ENCODE results near the gene TSKU. TPM values are rescaled to one million over a fixed set of nuclear protein-coding genes. Genes with fewer than 3 reads are reported as not detected.
"Not testable (repeated sequence)": the region's sequence is repeated elsewhere in the genome, so short reads cannot be mapped to it uniquely, and the experiment has no call there.

TSKU gene
- total RNA-seq, 1 donor from 2014 or later: 0.98 TPM

- intact Hi-C loops (cut with micrococcal nuclease): no loop called here
Measured at GRCh38 chr11:76820184-76820566, 37.0 kb downstream of the TSKU start.

GRCh38 chr11:76821396-76821795 lies 38.2 kb downstream of the TSKU start:
- intact Hi-C loops (cut with micrococcal nuclease): not testable (repeated sequence)

GRCh38 chr11:76822406-76822805 lies 39.2 kb downstream of the TSKU start:
- intact Hi-C loops (cut with micrococcal nuclease): no loop called here

- intact Hi-C loops (cut with micrococcal nuclease): no loop called here
Measured at GRCh38 chr11:76823481-76824028, 40.4 kb downstream of the TSKU start.

- intact Hi-C loops (cut with micrococcal nuclease): no loop called here
Measured at GRCh38 chr11:76824083-76824939, 41.2 kb downstream of the TSKU start.

GRCh38 chr11:76824980-76825725 lies 42.0 kb downstream of the TSKU start:
- intact Hi-C loops (cut with micrococcal nuclease): no loop called here

GRCh38 chr11:76825726-76826396 lies 42.7 kb downstream of the TSKU start:
- intact Hi-C loops (cut with micrococcal nuclease): no loop called here

- intact Hi-C loops (cut with micrococcal nuclease): not testable (repeated sequence)
Measured at GRCh38 chr11:76826508-76826907, 43.4 kb downstream of the TSKU start.

GRCh38 chr11:76827005-76827404 lies 43.8 kb downstream of the TSKU start:
- intact Hi-C loops (cut with micrococcal nuclease): not testable (repeated sequence)

- intact Hi-C loops (cut with micrococcal nuclease): no loop called here
Measured at GRCh38 chr11:76830639-76831327, 47.6 kb downstream of the TSKU start.

- intact Hi-C loops (cut with micrococcal nuclease): no loop called here
Measured at GRCh38 chr11:76831686-76832310, 48.6 kb downstream of the TSKU start.

GRCh38 chr11:76832361-76832760 lies 49.2 kb downstream of the TSKU start:
- intact Hi-C loops (cut with micrococcal nuclease): no loop called here

- intact Hi-C loops (cut with micrococcal nuclease): no loop called here
Measured at GRCh38 chr11:76834151-76834550, 51.0 kb downstream of the TSKU start.

GRCh38 chr11:76835036-76835435 lies 51.9 kb downstream of the TSKU start:
- intact Hi-C loops (cut with micrococcal nuclease): no loop called here

GRCh38 chr11:76835928-76836612 lies 52.9 kb downstream of the TSKU start:
- intact Hi-C loops (cut with micrococcal nuclease): no loop called here

- intact Hi-C loops (cut with micrococcal nuclease): no loop called here
Measured at GRCh38 chr11:76836613-76837291, 53.6 kb downstream of the TSKU start.

GRCh38 chr11:76837696-76838677 lies 54.8 kb downstream of the TSKU start:
- intact Hi-C loops (cut with micrococcal nuclease): no loop called here

- intact Hi-C loops (cut with micrococcal nuclease): no loop called here
Measured at GRCh38 chr11:76838678-76839068, 55.5 kb downstream of the TSKU start.

Measured in T-helper 1 cell treated with Interleukin-12 subunit alpha and Interleukin-12 subunit beta and Interleukin-4 antibody, amounts not matched to agents 30 ng/mL and 1 ng/mL, for 36 hours (primary cell).